ENCODE data around the gene SH3GLB1.

DNA sequence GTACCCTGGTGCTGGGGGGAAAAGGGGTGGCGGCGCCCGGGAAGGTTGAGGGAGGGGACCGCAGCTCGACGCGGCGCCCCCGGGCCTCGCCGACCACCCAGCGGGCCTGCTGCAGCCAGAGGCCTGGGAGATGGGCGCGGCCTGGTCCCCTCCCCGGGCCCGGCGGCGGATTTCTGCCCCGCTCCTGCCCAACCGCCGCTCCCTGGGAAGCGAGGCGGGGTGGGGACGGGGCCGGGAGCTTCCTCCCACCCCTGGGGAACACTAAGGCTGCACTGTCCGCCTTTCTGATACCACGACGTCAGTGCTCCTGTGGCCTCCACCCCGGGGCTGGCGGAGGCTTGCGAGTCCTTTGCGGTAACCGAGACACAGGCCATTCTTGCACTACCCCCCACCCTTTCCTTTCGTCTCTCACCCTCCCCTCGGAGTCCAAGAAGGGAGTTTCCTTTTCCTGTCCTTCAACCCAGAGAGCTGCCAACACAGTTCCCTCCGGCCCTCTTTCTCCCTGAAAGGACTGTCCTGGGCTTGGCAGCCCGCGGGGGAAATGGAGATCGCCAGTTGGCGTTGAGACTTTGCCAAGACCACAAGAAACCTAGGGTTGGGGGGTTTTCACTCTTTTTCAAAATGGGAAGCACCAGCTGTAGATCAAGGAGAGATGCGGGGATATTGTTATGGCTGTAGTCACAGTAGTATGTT, 742 bp downstream of the SH3GLB1 start:
- TF ChIP-seq CTCF (IDR thresholded peaks at IDR 0.05) (no peak), SMC3 (IDR thresholded peaks at IDR 0.05) (no peak), POLR2A (IDR thresholded peaks at IDR 0.05; ENCODE audit: low read length) (no peak), TP53 (CRISPR knock-in tag; IDR thresholded peaks at IDR 0.05) (no peak), MAFK (IDR thresholded peaks at IDR 0.05; ENCODE audit: partially characterized antibody) (no peak), E2F6 (IDR thresholded peaks at IDR 0.05; ENCODE audit: borderline replicate concordance, low read depth) (no peak)

All from A549 (cell line).